HCT116 (cell line): ENCODE results near the gene CHRNA7.
A peak's percentile ranks its signal among the peaks of the same experiment; 100 is the strongest.

Source experiments
- CEBPB ChIP-seq: IDR thresholded peaks from 2 replicates; pipeline ENCODE4 v1.6.1; 2012; ENCODE audit warnings: low read depth
- ELF1 ChIP-seq: IDR thresholded peaks from 2 replicates; pipeline ENCODE4 v1.6.1; 2012; ENCODE audit warnings: low read depth, borderline replicate concordance
- EZH2 ChIP-seq: fragments of 200-600 bp; sonication (generic); IDR thresholded peaks from 2 replicates; pipeline ENCODE4 v1.6.1; 2017; ENCODE audit warnings: antibody characterized with exemption, mixed run types
- JUND ChIP-seq: IDR thresholded peaks from 2 replicates; pipeline ENCODE4 v1.6.1; 2012
- POLR2A ChIP-seq: IDR thresholded peaks from 2 replicates; pipeline ENCODE4 v1.7.0; 2011; ENCODE audit warnings: borderline replicate concordance; ENCODE audit not compliant: insufficient read depth, insufficient read length; ENCODE audit errors: extremely low read depth
- SIN3A ChIP-seq: IDR thresholded peaks from 2 replicates; pipeline ENCODE4 v1.6.1; 2012; ENCODE audit warnings: low read depth
- SRF ChIP-seq: IDR thresholded peaks from 2 replicates; pipeline ENCODE4 v1.6.1; 2012; ENCODE audit warnings: low read depth
- YY1 ChIP-seq: IDR thresholded peaks from 2 replicates; pipeline ENCODE4 v1.6.1; 2011; ENCODE audit warnings: low read length, low read depth, moderate library complexity, mild to moderate bottlenecking; ENCODE audit not compliant: insufficient replicate concordance; ENCODE audit errors: extremely low read depth
- TF ChIP-seq, protein P1 (sequence below), 3 experiments: fragments of 200-600 bp in 1 of 3; sonication (generic) in 1 of 3; IDR thresholded peaks in 2 of 3; conservative IDR thresholded peaks in 1 of 3; 2 replicates each; pipeline ENCODE4 v1.5.1; 2012 to 2017; ENCODE audit warnings: low read depth in 2 of 3, low read length in 2 of 3, antibody characterized with exemption in 1 of 3, borderline replicate concordance in 1 of 3, control low read depth in 1 of 3, mild to moderate bottlenecking in 1 of 3, mixed read lengths in 1 of 3, mixed run types in 1 of 3, moderate library complexity in 1 of 3; ENCODE audit not compliant: insufficient read depth in 1 of 3
- TF ChIP-seq, protein P2 (sequence below): IDR thresholded peaks from 2 replicates; pipeline ENCODE4 v1.6.1; 2012; ENCODE audit warnings: low read depth

DNA sequence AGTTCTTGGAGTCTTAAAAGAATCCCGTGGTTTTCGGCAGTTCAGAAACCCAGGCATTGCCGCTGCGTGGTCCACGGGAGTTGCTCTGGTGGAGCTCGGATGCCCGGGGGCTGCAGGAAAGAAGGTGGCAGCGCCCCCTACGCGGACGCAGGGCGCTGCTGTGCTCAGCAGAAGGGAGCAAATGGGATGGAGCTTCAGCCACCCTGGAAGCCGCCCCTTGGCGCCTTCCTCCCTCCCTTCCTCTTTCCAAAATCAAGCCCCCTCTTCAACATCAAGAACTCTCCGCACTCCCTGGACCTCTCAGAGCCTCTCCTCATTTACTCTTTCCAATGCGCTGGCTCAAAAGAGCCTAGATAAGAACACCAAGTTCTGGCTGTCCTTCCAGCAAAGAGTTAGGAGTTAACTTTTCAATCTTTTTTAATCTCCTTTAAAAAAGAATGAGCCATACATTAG, 880 bp upstream of the CHRNA7 start:
- TF ChIP-seq ELF1 (no peak), POLR2A (no peak), SIN3A (no peak), YY1 (no peak), EZH2 (no peak), SRF (no peak), JUND (no peak), CEBPB (no peak)
- TF ChIP-seq, protein P1, sequence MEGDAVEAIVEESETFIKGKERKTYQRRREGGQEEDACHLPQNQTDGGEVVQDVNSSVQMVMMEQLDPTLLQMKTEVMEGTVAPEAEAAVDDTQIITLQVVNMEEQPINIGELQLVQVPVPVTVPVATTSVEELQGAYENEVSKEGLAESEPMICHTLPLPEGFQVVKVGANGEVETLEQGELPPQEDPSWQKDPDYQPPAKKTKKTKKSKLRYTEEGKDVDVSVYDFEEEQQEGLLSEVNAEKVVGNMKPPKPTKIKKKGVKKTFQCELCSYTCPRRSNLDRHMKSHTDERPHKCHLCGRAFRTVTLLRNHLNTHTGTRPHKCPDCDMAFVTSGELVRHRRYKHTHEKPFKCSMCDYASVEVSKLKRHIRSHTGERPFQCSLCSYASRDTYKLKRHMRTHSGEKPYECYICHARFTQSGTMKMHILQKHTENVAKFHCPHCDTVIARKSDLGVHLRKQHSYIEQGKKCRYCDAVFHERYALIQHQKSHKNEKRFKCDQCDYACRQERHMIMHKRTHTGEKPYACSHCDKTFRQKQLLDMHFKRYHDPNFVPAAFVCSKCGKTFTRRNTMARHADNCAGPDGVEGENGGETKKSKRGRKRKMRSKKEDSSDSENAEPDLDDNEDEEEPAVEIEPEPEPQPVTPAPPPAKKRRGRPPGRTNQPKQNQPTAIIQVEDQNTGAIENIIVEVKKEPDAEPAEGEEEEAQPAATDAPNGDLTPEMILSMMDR (IDR thresholded peaks at IDR 0.05 in 2 of 3, conservative IDR thresholded peaks at IDR 0.05 in 1 of 3; ENCODE audit: borderline replicate concordance in 1 of 3, insufficient read depth in 1 of 3, low read depth in 2 of 3, low read length in 2 of 3): peak in 2 of 3 experiments; percentile 8 to 44; a peak in 4 of 6 replicates
- TF ChIP-seq, protein P2, sequence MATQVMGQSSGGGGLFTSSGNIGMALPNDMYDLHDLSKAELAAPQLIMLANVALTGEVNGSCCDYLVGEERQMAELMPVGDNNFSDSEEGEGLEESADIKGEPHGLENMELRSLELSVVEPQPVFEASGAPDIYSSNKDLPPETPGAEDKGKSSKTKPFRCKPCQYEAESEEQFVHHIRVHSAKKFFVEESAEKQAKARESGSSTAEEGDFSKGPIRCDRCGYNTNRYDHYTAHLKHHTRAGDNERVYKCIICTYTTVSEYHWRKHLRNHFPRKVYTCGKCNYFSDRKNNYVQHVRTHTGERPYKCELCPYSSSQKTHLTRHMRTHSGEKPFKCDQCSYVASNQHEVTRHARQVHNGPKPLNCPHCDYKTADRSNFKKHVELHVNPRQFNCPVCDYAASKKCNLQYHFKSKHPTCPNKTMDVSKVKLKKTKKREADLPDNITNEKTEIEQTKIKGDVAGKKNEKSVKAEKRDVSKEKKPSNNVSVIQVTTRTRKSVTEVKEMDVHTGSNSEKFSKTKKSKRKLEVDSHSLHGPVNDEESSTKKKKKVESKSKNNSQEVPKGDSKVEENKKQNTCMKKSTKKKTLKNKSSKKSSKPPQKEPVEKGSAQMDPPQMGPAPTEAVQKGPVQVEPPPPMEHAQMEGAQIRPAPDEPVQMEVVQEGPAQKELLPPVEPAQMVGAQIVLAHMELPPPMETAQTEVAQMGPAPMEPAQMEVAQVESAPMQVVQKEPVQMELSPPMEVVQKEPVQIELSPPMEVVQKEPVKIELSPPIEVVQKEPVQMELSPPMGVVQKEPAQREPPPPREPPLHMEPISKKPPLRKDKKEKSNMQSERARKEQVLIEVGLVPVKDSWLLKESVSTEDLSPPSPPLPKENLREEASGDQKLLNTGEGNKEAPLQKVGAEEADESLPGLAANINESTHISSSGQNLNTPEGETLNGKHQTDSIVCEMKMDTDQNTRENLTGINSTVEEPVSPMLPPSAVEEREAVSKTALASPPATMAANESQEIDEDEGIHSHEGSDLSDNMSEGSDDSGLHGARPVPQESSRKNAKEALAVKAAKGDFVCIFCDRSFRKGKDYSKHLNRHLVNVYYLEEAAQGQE: no peak
